ENCODE data around the gene PACRG. TPM values are rescaled to one million over a fixed set of nuclear protein-coding genes. Genes with fewer than 3 reads are reported as not detected.

Gene PACRG
- polyA plus RNA-seq (2012; rRNA removed): 0.52 and 0.56 TPM in 2 replicates
- 0.42 and 0.56 TPM in 2 replicates for polyA plus RNA-seq (2012; cell fraction: cytosol; rRNA removed)
- 0.20 and 0.51 TPM in 2 replicates for polyA plus RNA-seq (2012; cell fraction: nucleus; rRNA removed)

GRCh38 chr6:162727322-162728182, at the start of gene PACRG, which contains the start of gene PRKN:
Gene PACRG, plus strand, starts transcription at chr6:162727974.
Gene PRKN, minus strand, starts transcription at chr6:162727766.
- H3K9ac ChIP-seq: peak within 1 kb of the TSS; percentile 80
- POLR2A ChIA-PET: interaction anchor here (0.7 to 1.5 kb wide), 4 partner anchors 9 to 897 kb away, joined by 3 to 4 read pairs (median 3); no protein-coding TSS in a partner anchor
- no peaks in the 10 kb centered on the region for H3K79me2 ChIP-seq (ENCODE audit: insufficient read depth)
- peak; percentile 99 for DNase-seq
- WGBS (ENCODE audit: low lambda C conversion rate): 2% methylated on average over 16 of the region's 84 CpGs
- H4K20me1 ChIP-seq (ENCODE audit: insufficient read depth): no peaks in the 10 kb centered on the region
- peaks cover 4 to 6% of the 10 kb centered on the region in 2 experiments; a peak in 3 of 4 replicates for H3K4me1 ChIP-seq (ENCODE audit: control insufficient read depth in 1 of 2, insufficient read depth in 2 of 2, low read depth in 1 of 2, low read length in 1 of 2)
- peak within 1 kb of the TSS; percentile 93 for H2AFZ ChIP-seq (ENCODE audit: low read depth)
- CTCF ChIA-PET: interaction anchor here (0.6 to 1.4 kb wide), 6 partner anchors 12 to 1812 kb away, joined by 3 to 6 read pairs (median 4); no protein-coding TSS in a partner anchor
- H3K27ac ChIP-seq (ENCODE audit: low read depth in 2 of 2, low read length in 1 of 2): peak within 1 kb of the TSS; percentile 62 to 83
- H3F3A ChIP-seq (replicated peaks; ENCODE audit: insufficient read depth): no peaks in the 10 kb centered on the region
- no peaks in the 10 kb centered on the region; the same call in 1 of the 2 replicates for H3K9me3 ChIP-seq
- H3K4me3 ChIP-seq (ENCODE audit: low read depth in 2 of 2, low read length in 1 of 2): peak within 1 kb of the TSS; percentile 71 to 81
- no peaks in the 10 kb centered on the region for H3K27me3 ChIP-seq (ENCODE audit: insufficient read depth)
- H3K9me2 ChIP-seq: no peaks in the 10 kb centered on the region
- H3K36me3 ChIP-seq (replicated peaks in 1 of 2; ENCODE audit: control insufficient read depth in 1 of 2, insufficient read depth in 2 of 2, low read length in 1 of 2): no peaks in the 10 kb centered on the region
- peak within 1 kb of the TSS; percentile 88 for H3K4me2 ChIP-seq
- TF ChIP-seq CTCF (IDR thresholded peaks at IDR 0.05) (no peak), IRF3 (IDR thresholded peaks at IDR 0.05; ENCODE audit: low read depth, low read length) (no peak), RCOR1 (IDR thresholded peaks at IDR 0.05; ENCODE audit: low read length) (no peak), TCF12 (IDR thresholded peaks at IDR 0.05) (no peak), REST (IDR thresholded peaks at IDR 0.05; ENCODE audit: low read depth, low read length) (peak; percentile 65; the same call in 1 of the 2 replicates), TAF1 (IDR thresholded peaks at IDR 0.05; ENCODE audit: borderline replicate concordance, low read depth, low read length) (no peak; the same call in 1 of the 2 replicates), TEAD4 (IDR thresholded peaks at IDR 0.05; ENCODE audit: borderline replicate concordance, insufficient read depth) (0 out of 2 replicates have a peak, but pooled peaks have one; percentile 11), RAD21 (IDR thresholded peaks at IDR 0.05; ENCODE audit: low read length) (peak; percentile 12; the same call in 1 of the 2 replicates), MEF2A (IDR thresholded peaks at IDR 0.05; ENCODE audit: borderline replicate concordance, low read depth) (no peak), SIN3A (IDR thresholded peaks at IDR 0.05; ENCODE audit: borderline replicate concordance, low read depth, low read length) (no peak), EP300 (IDR thresholded peaks at IDR 0.05; ENCODE audit: borderline replicate concordance in 1 of 2, low read depth in 1 of 2, low read length in 1 of 2) (peak; percentile 9 to 29; a peak in 1 of 4 replicates), MXI1 (IDR thresholded peaks at IDR 0.05; ENCODE audit: low read depth, low read length) (peak; percentile 77), PBX3 (IDR thresholded peaks at IDR 0.05) (no peak), GATA2 (CRISPR knock-in tag; IDR thresholded peaks at IDR 0.05) (no peak), FOXJ3 (CRISPR knock-in tag; IDR thresholded peaks at IDR 0.05) (no peak), FOSL2 (IDR thresholded peaks at IDR 0.05; ENCODE audit: borderline replicate concordance, low read depth) (no peak), CHD2 (IDR thresholded peaks at IDR 0.05; ENCODE audit: low read length, partially characterized antibody) (peak; percentile 96), NFIC (IDR thresholded peaks at IDR 0.05; ENCODE audit: borderline replicate concordance) (0 out of 2 replicates have a peak, but pooled peaks have one; percentile 6), MAX (IDR thresholded peaks at IDR 0.05; ENCODE audit: low read depth) (peak; percentile 47; the same call in 1 of the 2 replicates), ZBTB33 (IDR thresholded peaks at IDR 0.05; ENCODE audit: borderline replicate concordance, low read depth) (no peak)
